Lower leg skin (tissue), 4 donors: ENCODE results near the gene NUP85. TPM values are rescaled to one million over a fixed set of nuclear protein-coding genes. Genes with fewer than 3 reads are reported as not detected.
"Not testable (repeated sequence)": the region's sequence is repeated elsewhere in the genome, so short reads cannot be mapped to it uniquely, and the experiment has no call there.

Source experiments
- DNase-seq, 2 donors: peaks; one replicate each; pipeline ENCODE4 v3.0.0-alpha.2; 2019; ENCODE audit warnings: low spot score in 2 of 2
- H3K4me3 ChIP-seq: fragments of 200-600 bp; sonication (generic); 2 replicates; pipeline ENCODE4 v1.5.1; 2017; ENCODE audit warnings: mild to moderate bottlenecking, low read depth; ENCODE audit not compliant: poor library complexity, severe bottlenecking
- CTCF ChIP-seq, 3 donors: fragments of 450-650 bp; IDR thresholded peaks; one replicate each; pipeline ENCODE4 v1.5.1; 2016; ENCODE audit warnings: antibody characterized with exemption in 3 of 3, mild to moderate bottlenecking in 3 of 3, moderate library complexity in 2 of 3
- POLR2A ChIP-seq, 2 donors: fragments of 450-650 bp; IDR thresholded peaks; one replicate each; pipeline ENCODE4 v1.6.1; 2016 to 2017; ENCODE audit warnings: antibody characterized with exemption in 2 of 2, mild to moderate bottlenecking in 1 of 2, moderate library complexity in 1 of 2
- WGBS, 2 donors: methylation state at CpG; one replicate each; pipeline ENCODE4 v1.1.5; 2018; 5-methylcytosine and 5-hydroxymethylcytosine counted together
- intact Hi-C: fragments of 100-400 bp; cut with DNase I; formaldehyde crosslinking; loops from one replicate; pipeline ENCODE4 v1.15.0; 2023; ENCODE audit warnings: low total_unique reads
- total RNA-seq, 4 donors: library from RNA; depleted of rRNA; stranded (reverse); fragments of >200 nt; gene quantifications; one replicate each; pipeline ENCODE4 v1.1.0, GENCODE V29; 2016

The NUP85 gene
- total RNA-seq, 4 donors from 2014 or later, result 32.1 to 46.2 (median 35.1) TPM

GRCh38 chr17:75272848-75273184, 67.3 kb downstream of the NUP85 start:
- intact Hi-C loops, result no loop called here
- no peak for TF ChIP-seq POLR2A (IDR thresholded peaks at IDR 0.05)
- no peak for TF ChIP-seq CTCF (IDR thresholded peaks at IDR 0.05)
- DNase-seq, result no peak
- 62 to 63% methylated on average over 3 of the region's 3 CpGs for WGBS, 2 donors
- no peak overlapping the region for H3K4me3 ChIP-seq

- TF ChIP-seq POLR2A (IDR thresholded peaks at IDR 0.05) (no peak), CTCF (IDR thresholded peaks at IDR 0.05) (no peak)
- WGBS, 2 donors, result 64 to 67% methylated on average over 7 of the region's 7 CpGs
- H3K4me3 ChIP-seq, result no peak overlapping the region
- no peak for DNase-seq
- intact Hi-C loops, result no loop called here
Measured at GRCh38 chr17:75273977-75274708, 68.7 kb downstream of the NUP85 start.

GRCh38 chr17:75277664-75278071, 72.2 kb downstream of the NUP85 start:
- no peak overlapping the region for H3K4me3 ChIP-seq
- no peak for DNase-seq
- no peak for TF ChIP-seq CTCF (IDR thresholded peaks at IDR 0.05)
- no peak for TF ChIP-seq POLR2A (IDR thresholded peaks at IDR 0.05)
- intact Hi-C loops, result no loop called here
- 29 to 54% methylated on average over 6 of the region's 6 CpGs for WGBS, 2 donors

- 93 to 95% methylated on average over 4 of the region's 4 CpGs for WGBS, 2 donors
- DNase-seq, intact Hi-C loops, H3K4me3 ChIP-seq: not testable (repeated sequence)
Measured at GRCh38 chr17:75280189-75280588, 74.7 kb downstream of the NUP85 start.

GRCh38 chr17:75285123-75285522, 79.6 kb downstream of the NUP85 start:
- intact Hi-C loops, result no loop called here
- 84 to 92% methylated on average over 6 of the region's 6 CpGs for WGBS, 2 donors
- TF ChIP-seq CTCF (IDR thresholded peaks at IDR 0.05) (no peak), POLR2A (IDR thresholded peaks at IDR 0.05) (no peak)
- H3K4me3 ChIP-seq, result no peak overlapping the region
- no peak for DNase-seq

Other genes starting within 250 kb of the NUP85 start
- gene HID1, start 232.9 kb upstream of the NUP85 start, total RNA-seq, result 10 to 100 TPM in 1 of 4 donors, 1 to 10 TPM in 3; 2.9 to 11.6 (median 6.2) TPM
- gene CDR2L, start 218.0 kb upstream of the NUP85 start, total RNA-seq, result 1 to 10 TPM; 4.5 to 9.8 (median 5.3) TPM
- 10 to 100 TPM; 48.6 to 76.4 (median 58.8) TPM for gene MRPL58, start 193.0 kb upstream of the NUP85 start, total RNA-seq
- gene ATP5PD, start 158.7 kb upstream of the NUP85 start, total RNA-seq, result 100 to 1,000 TPM; 212 to 298 (median 249) TPM
- gene KCTD2, start 158.5 kb upstream of the NUP85 start, total RNA-seq, result 10 to 100 TPM; 22.5 to 38.3 (median 28.6) TPM
- gene SLC16A5, start 117.7 kb upstream of the NUP85 start, total RNA-seq, result 100 to 1,000 TPM in 1 of 4 donors, 10 to 100 TPM in 3; 41.1 to 101 (median 62.6) TPM
- gene ARMC7, start 95.7 kb upstream of the NUP85 start, total RNA-seq, result 10 to 100 TPM; 10.6 to 14.7 (median 11.9) TPM
- 100 to 1,000 TPM in 3 of 4 donors, 10 to 100 TPM in 1; 62.5 to 107 (median 105) TPM for gene NT5C, start 73.9 kb upstream of the NUP85 start, total RNA-seq
- 10 to 100 TPM; 30.2 to 56.4 (median 37.1) TPM for gene JPT1, start 51.2 kb upstream of the NUP85 start, total RNA-seq
- gene SUMO2, start 22.7 kb upstream of the NUP85 start, total RNA-seq, result 10 to 100 TPM; 59.8 to 75.6 (median 68.2) TPM
- gene GGA3, start 55.9 kb downstream of the NUP85 start, total RNA-seq, result 10 to 100 TPM; 27.5 to 43.1 (median 29.9) TPM
- gene MRPS7, start 56.2 kb downstream of the NUP85 start, total RNA-seq, result 10 to 100 TPM; 20.7 to 36.0 (median 31.4) TPM
- gene MIF4GD, start 65.6 kb downstream of the NUP85 start, total RNA-seq, result 10 to 100 TPM; 22.6 to 41.8 (median 32.6) TPM
- 1 to 10 TPM; 4.0 to 7.1 (median 5.9) TPM for gene SLC25A19, start 83.8 kb downstream of the NUP85 start, total RNA-seq
- gene GRB2, start 200.0 kb downstream of the NUP85 start, total RNA-seq, result 10 to 100 TPM; 55.1 to 96.5 (median 75.4) TPM